Measurements from ENCODE around the gene RNF208.

RNF208 gene

DNA sequence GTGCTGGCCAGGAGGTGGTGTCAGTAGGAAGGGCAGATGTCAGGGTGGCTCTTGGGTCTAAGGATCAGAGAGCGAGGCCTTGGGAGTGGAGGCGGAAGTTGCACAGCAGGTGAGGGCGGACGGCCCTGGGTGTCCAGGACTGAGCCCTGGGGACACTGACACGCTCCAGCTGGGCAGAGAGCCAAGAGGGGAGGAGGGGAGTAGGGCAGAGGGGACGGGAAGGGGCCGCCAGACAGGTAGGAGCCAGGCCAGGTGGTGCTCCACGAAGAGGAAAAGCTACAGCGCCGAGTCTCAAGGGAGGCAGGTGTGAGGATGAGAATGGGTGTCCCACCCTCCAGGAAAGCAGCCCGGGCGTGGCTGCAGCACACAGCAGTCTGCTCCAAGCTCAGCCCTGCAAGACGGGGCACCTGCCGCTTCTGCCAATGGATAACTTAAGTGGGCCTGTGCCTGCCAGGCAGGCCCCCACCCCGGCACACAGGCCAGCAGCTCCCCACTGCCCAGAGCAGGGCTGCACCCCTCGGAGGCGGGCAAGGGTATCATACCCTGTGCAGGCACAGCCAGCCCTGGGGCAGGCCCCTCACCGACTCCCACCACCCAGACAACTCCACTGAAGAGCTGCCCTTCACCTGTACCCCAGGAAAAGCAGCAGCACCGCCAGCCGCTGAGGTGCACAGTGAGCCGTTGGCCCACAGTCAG lies 26.4 kb downstream of the RNF208 start:
- no peak overlapping the region for H3K4me3 ChIP-seq (ENCODE audit: low read depth, low read length, poor library complexity, severe bottlenecking)
- no peaks in the 10 kb centered on the region for H3K79me2 ChIP-seq (ENCODE audit: insufficient read depth, low read length)
- peaks cover 6% of the 10 kb centered on the region for H3K4me1 ChIP-seq (ENCODE audit: insufficient read depth, low read length, severe bottlenecking)
- H3K27me3 ChIP-seq (ENCODE audit: insufficient read depth, low read length), result peaks cover 13% of the 10 kb centered on the region
- no peaks in the 10 kb centered on the region for H4K20me1 ChIP-seq (ENCODE audit: insufficient read depth, low read length)
- no peak overlapping the region for H3K4me2 ChIP-seq (ENCODE audit: low read length)
- H3F3A ChIP-seq (ENCODE audit: insufficient read depth, low read length), result no peaks in the 10 kb centered on the region
- H3K9ac ChIP-seq (ENCODE audit: low read length), result no peak overlapping the region
- H3K36me3 ChIP-seq (ENCODE audit: insufficient read depth, low read length), result peaks cover 2% of the 10 kb centered on the region; the same call in 1 of the 2 replicates
- TF ChIP-seq EZH2 (IDR thresholded peaks at IDR 0.05; ENCODE audit: borderline replicate concordance, low read length), result no peak
- TF ChIP-seq, protein P1, sequence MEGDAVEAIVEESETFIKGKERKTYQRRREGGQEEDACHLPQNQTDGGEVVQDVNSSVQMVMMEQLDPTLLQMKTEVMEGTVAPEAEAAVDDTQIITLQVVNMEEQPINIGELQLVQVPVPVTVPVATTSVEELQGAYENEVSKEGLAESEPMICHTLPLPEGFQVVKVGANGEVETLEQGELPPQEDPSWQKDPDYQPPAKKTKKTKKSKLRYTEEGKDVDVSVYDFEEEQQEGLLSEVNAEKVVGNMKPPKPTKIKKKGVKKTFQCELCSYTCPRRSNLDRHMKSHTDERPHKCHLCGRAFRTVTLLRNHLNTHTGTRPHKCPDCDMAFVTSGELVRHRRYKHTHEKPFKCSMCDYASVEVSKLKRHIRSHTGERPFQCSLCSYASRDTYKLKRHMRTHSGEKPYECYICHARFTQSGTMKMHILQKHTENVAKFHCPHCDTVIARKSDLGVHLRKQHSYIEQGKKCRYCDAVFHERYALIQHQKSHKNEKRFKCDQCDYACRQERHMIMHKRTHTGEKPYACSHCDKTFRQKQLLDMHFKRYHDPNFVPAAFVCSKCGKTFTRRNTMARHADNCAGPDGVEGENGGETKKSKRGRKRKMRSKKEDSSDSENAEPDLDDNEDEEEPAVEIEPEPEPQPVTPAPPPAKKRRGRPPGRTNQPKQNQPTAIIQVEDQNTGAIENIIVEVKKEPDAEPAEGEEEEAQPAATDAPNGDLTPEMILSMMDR (IDR thresholded peaks at IDR 0.05; ENCODE audit: low read length), result no peak
- no peaks in the 10 kb centered on the region for H3K9me3 ChIP-seq (ENCODE audit: low read length)
- H3K27ac ChIP-seq (ENCODE audit: low read depth, low read length, poor library complexity, severe bottlenecking), result no peak overlapping the region
- H3K9me2 ChIP-seq (ENCODE audit: low read depth, low read length), result no peaks in the 10 kb centered on the region
- no peak overlapping the region for H2AFZ ChIP-seq (ENCODE audit: low read length)

DNA sequence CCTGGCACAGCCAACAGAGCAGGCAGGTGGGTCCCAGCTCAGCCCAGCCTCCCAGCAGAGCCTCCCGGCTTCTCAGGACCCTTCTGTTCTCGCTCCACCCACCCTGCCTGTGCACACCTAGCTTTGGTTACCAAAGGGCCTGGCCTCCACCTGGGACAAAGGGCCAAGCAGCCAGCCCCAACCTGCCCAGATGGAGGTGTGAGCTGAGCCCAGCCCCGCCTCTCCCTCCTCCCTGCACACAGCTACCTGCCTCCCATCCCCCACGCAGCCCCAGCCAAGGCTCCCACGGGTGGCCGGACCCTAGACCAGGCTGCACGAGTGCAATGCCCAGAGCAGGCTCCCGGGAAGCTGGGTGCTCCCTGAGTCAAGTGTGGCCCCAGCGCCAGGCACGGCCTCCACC lies 27.1 kb downstream of the RNF208 start:
- Histone ChIP-seq H3K27ac (ENCODE audit: low read depth, low read length, poor library complexity, severe bottlenecking) (no peak overlapping the region), H3K36me3 (ENCODE audit: insufficient read depth, low read length) (peaks cover 10% of the 10 kb centered on the region), H3K27me3 (ENCODE audit: insufficient read depth, low read length) (peaks cover 13% of the 10 kb centered on the region), H3K4me2 (ENCODE audit: low read length) (no peak overlapping the region), H3K9me3 (ENCODE audit: low read length) (no peaks in the 10 kb centered on the region), H3K79me2 (ENCODE audit: insufficient read depth, low read length) (no peaks in the 10 kb centered on the region), H3K9me2 (ENCODE audit: low read depth, low read length) (no peaks in the 10 kb centered on the region), H3F3A (ENCODE audit: insufficient read depth, low read length) (no peaks in the 10 kb centered on the region), H2AFZ (ENCODE audit: low read length) (no peak overlapping the region), H4K20me1 (ENCODE audit: insufficient read depth, low read length) (no peaks in the 10 kb centered on the region), H3K9ac (ENCODE audit: low read length) (no peak overlapping the region), H3K4me3 (ENCODE audit: low read depth, low read length, poor library complexity, severe bottlenecking) (no peak overlapping the region), H3K4me1 (ENCODE audit: insufficient read depth, low read length, severe bottlenecking) (peaks cover 8% of the 10 kb centered on the region)
- TF ChIP-seq, protein P1 (IDR thresholded peaks at IDR 0.05; ENCODE audit: low read length), result no peak

DNA sequence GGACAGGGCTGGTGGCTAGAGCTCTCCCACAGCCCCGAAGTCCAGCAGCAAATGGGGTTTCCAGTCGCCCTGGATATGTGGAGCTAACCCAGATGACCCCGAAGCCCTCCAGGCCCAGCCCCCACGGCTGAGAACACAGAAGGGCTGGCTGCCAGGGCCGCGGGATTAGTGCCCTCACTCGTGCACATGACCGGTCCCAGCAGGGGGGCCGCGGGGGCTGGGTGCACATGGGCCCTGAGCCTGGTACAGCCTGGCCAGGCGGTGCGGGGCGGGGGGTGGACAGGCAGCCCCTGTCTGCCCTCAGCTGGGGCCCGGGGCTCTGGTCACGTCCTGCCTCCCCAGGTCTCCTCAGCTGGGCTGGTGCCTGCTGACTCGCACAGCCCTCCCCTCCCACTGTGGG lies 27.7 kb downstream of the RNF208 start:
- Histone ChIP-seq H3K4me3 (ENCODE audit: low read depth, low read length, poor library complexity, severe bottlenecking) (no peak overlapping the region), H2AFZ (ENCODE audit: low read length) (no peak overlapping the region), H3K27me3 (ENCODE audit: insufficient read depth, low read length) (peaks cover 13% of the 10 kb centered on the region), H3K36me3 (ENCODE audit: insufficient read depth, low read length) (peaks cover 11% of the 10 kb centered on the region), H3F3A (ENCODE audit: insufficient read depth, low read length) (no peaks in the 10 kb centered on the region), H3K27ac (ENCODE audit: low read depth, low read length, poor library complexity, severe bottlenecking) (no peak overlapping the region), H4K20me1 (ENCODE audit: insufficient read depth, low read length) (no peaks in the 10 kb centered on the region), H3K79me2 (ENCODE audit: insufficient read depth, low read length) (no peaks in the 10 kb centered on the region), H3K4me1 (ENCODE audit: insufficient read depth, low read length, severe bottlenecking) (peaks cover 8% of the 10 kb centered on the region), H3K9me3 (ENCODE audit: low read length) (no peaks in the 10 kb centered on the region), H3K9ac (ENCODE audit: low read length) (no peak overlapping the region), H3K4me2 (ENCODE audit: low read length) (no peak overlapping the region), H3K9me2 (ENCODE audit: low read depth, low read length) (no peaks in the 10 kb centered on the region)
- TF ChIP-seq EZH2 (IDR thresholded peaks at IDR 0.05; ENCODE audit: borderline replicate concordance, low read length), result no peak
- TF ChIP-seq, protein P1 (IDR thresholded peaks at IDR 0.05; ENCODE audit: low read length), result no peak
